CD4-positive, alpha-beta T cell treated with Interleukin-10 for 1 hour (primary cell): Measurements from ENCODE around the gene C12orf75.
"Not testable (repeated sequence)": the region's sequence is repeated elsewhere in the genome, so short reads cannot be mapped to it uniquely, and the experiment has no call there.

ENCODE experiments used
- DNase-seq: peaks from one replicate; pipeline ENCODE4 v3.0.0-alpha.2; 2020

The C12orf75 gene

GRCh38 chr12:105311936-105312335 is 18.6 kb upstream of the C12orf75 start:
- not testable (repeated sequence) for DNase-seq

DNA sequence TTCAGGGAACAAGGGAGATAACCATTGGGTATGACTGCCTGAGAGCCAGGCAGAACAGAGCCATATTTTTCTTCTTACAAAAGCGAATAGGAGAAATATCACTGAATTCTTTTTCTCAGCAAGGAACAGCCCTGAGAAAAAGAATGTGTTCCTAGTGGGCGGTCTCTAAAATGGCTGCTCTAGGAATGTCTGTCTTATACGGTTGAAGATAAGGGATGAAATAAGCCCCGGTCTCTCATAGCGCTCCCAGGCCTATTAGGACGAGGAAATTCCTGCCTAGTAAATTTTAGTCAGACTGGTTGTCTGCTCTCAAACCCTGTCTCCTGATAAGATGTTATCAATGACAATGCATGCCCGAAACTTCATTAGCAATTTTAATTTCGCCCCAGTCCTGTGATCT is 16.7 kb upstream of the C12orf75 start:
- not testable (repeated sequence) for DNase-seq

DNA sequence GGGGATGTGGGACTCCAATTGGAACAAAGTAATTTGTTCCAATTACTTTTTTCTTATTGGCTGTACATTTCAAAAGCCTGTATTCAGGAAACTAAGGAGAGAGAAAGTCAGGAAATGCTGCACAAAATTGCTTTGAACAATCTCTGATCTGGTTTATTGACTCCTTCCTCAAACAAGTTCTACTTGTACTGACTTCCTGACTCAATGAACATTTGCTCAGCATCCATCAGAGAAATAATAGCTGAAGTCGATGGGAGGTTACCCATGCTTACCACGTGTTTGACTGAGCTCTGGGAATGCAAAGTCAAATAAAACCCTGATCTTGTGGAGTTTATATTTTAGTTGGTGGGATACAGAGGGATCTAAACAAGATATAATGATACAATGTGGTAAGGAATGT is 15.4 kb upstream of the C12orf75 start:
- DNase-seq, result no peak

DNA sequence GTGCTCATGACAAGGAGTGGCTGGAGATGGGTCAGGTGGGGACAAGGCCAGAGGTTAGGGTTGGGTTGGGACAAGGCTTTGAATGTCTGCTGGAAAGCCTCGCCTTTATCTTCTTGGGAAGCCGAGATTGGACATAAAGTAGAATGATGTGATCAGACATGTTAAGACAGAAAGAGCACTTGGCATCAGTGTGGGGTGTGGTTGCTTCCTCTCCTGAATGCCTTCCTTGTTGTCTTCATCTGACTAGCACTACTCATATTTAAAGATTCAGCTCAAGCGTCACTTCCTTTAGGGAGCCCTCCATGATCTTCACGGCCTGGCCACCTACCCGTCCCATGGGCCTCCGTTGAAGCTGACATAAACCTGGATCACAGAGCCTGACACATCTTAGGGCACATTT is 14.8 kb upstream of the C12orf75 start:
- no peak for DNase-seq

- DNase-seq, result no peak
Observed at GRCh38 chr12:105316931-105317852, 13.3 kb upstream of the C12orf75 start.

GRCh38 chr12:105317942-105318621 is 12.4 kb upstream of the C12orf75 start:
- DNase-seq, result no peak

- DNase-seq, result no peak
Observed at GRCh38 chr12:105318651-105319483, 11.6 kb upstream of the C12orf75 start.

DNA sequence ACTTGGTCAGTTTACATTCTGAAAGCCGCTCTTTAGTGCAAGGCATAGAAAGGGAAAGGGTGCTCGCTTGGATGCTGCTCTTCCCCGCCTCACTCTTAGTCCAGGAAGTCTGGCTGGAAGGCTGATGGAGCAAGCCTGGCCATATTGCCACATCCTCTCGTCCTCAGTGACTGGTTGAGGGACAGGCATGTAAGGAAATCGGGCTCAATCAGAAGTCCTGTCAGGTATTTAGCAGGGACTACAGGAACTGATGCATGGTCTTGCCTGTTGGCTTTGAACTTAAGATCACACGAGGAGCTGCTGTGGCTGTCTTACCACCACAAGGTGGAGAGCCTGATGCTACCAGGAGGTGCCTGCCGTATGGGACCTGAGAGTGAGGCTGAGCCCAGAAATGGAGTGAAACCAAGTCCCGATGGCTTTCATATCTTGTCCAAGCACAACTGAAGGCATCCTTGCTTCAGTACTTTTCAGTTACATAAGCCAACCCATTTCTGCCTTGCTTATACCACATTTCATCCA is 10.7 kb upstream of the C12orf75 start:
- DNase-seq, result peak; percentile 28

- DNase-seq, result peak; percentile 18
Observed at GRCh38 chr12:105321125-105321524, 9.4 kb upstream of the C12orf75 start.

GRCh38 chr12:105322070-105322469 is 8.4 kb upstream of the C12orf75 start:
- DNase-seq, result no peak

DNA sequence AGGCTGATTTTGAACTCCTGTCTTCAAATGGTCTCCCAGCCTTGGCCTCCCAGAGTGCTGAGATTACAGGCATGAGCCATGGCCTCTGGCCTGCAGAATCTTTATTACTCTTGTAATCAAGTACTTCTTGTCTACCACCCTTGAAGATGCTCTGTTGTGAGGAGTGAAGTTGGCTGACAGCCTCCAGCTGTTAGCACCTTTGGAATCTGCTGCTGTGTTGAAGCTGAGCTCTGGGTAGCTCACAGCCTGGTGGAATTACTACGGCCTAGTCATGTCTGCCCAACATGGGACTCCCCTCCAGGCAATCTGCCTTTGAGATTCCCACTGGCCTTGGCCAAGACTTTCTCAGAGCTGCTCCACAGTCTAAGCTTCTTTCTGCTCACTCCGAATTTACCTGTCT is 5.8 kb upstream of the C12orf75 start:
- no peak for DNase-seq

DNA sequence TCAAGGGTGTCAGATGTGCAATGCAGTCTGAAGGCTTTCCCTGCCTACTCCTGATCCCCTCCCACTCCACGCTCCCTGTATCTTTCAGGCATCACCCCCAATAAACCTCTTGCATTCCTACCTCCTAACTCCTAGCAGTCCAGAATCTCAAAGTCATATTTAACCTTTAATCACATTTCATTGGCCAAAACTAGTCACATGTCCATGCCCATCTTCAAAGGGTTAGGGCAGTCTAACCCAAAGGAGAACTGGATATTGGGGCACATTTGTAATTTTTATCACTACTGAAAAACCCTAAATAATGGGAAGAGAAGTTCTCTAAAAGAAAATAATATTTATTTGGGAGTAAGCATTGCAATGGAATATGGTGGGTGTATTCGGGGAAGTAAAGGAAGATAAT is 5.4 kb upstream of the C12orf75 start:
- DNase-seq, result no peak

- DNase-seq, result no peak
Observed at GRCh38 chr12:105329926-105330282, 587 bp upstream of the C12orf75 start.

DNA sequence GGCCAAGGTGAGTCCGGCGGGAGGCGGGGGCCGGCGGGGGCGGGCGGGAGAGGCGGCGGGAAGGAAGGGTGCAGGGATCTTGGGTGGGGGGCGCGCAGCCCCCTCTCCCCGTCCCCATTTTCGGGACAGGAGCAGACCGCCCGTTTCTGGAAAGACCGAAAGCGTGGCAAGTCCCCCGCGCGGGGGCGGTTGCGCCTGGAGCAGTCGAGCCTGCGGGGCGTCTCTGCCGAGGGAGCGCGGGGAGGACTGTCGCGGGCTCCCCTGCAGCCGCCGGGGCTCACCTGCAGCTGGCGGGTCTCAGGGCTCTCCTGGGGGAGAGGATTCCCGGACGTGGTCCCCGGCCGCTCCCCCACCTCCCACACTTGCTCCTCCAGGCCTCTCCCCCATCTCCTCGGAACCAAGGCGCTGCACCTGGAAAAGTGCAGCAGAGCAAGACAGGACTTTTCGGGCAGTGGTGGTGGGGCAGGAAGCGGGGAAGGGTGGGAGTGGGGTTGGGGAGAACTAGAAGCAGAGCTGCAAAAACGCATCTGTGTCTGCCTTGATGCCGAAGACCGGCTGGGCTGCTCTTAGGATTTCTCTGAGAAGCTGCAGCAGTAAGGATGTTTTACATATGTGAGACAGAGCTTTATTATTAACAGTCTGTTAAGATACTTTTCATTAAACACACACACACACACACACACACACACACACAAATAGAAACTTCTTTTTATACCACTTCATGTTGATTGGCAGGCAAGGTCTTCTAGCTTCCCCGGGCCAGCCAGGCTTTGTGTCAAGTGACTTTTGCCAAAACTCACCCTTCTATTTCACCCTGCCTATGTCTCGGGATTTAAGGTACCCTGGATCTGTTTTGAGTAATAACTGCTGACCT is 677 bp downstream of the C12orf75 start:
- peak; percentile 21 for DNase-seq

DNA sequence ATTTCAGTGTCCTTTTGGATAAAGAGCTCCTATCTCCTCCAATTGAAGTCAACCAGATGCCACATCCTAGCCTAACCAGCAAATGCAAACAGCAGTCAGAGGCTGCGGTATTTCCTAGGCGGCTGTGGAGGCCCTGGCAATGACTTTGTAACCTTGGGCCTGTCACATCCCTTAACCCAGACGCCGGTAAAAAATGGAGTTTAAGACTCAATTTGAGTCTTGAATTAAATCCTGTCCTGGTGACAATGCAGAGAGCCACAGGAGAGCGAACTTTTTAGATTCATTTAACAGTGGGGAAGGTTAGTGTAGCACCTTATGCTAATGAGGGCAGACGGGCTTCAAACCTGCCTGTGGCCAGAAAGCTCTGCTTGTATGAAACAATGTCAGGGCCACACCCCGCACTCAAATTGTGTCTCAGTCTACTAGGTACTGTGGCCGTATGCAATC is 1.3 kb downstream of the C12orf75 start:
- peak; percentile 43 for DNase-seq

DNA sequence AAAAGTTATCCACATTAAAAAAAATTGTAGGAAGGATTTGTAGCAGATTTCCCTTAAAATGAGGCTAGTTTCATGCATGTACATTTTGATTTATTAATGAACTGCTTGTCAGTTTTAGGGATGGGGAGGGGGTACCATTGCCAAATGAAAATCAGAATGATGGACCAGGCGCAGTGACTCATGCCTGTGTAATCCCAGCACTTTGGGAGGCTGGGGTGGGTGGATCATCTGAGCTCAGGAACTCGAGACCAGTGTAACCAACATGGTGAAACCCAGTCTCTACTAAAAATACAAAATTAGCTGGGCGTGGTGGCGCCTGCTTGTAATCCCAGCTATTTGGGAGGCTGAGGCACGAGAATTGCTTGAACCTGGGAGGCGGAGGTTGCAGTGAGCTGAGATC is 1.8 kb downstream of the C12orf75 start:
- not testable (repeated sequence) for DNase-seq

DNA sequence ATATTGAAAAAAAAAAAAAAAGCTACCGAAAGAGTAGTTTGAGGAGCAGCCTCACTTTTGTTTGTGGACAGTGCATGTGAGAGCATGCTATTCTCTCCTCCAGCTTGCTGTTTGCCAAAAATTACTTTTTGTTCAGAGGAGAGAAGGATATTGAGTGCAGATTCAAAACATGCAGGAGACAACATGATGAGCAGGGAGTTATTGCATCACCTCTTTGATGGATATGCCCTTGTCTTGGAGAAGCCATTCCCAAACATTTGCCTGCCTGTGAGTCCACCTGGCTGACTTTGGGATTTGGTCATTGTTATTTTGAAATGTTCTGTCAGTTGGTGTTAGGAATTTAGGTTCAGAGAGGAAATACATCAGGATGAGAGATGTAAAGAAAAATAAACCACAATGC is 2.4 kb downstream of the C12orf75 start:
- DNase-seq, result no peak

GRCh38 chr12:105334001-105334400 is 3.5 kb downstream of the C12orf75 start:
- DNase-seq, result no peak

GRCh38 chr12:105334582-105334981 is 4.1 kb downstream of the C12orf75 start:
- no peak for DNase-seq

- no peak for DNase-seq
Observed at GRCh38 chr12:105335856-105336255, 5.4 kb downstream of the C12orf75 start.

- no peak for DNase-seq
Observed at GRCh38 chr12:105336411-105336810, 5.9 kb downstream of the C12orf75 start.

GRCh38 chr12:105337391-105337790 is 6.9 kb downstream of the C12orf75 start:
- no peak for DNase-seq
